ENCODE data around the gene CNOT6.

Gene CNOT6

DNA sequence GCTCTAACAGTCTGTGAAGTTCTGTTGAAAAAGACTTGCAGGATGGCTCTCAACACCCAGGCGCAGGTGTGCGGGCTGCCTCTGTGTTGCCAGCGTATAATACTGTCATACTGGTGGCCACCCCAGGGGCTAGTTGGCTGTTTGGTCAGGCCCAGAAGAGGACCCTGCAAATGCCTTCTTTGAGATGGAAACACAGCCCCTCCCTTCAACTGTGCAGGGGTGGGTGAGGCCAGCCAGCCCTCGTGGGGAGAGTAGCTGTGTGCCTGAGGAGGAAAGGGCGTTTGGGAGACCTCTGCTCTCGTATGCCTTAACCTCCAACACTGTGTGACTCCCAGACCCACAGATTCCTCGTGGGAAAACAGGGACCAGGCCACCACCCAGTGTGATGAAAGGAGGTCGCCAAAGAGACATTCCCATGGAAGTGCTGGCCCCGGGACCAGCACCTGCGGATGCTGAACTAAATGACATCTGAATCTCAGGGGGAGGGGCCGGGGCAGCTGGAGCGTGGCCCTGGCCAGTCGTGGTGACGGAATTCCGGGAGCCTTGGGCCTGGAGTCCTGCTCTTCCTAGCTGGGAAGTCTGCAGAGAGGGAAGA is 108.4 kb downstream of the CNOT6 start:
- DNase-seq, result no peak

DNA sequence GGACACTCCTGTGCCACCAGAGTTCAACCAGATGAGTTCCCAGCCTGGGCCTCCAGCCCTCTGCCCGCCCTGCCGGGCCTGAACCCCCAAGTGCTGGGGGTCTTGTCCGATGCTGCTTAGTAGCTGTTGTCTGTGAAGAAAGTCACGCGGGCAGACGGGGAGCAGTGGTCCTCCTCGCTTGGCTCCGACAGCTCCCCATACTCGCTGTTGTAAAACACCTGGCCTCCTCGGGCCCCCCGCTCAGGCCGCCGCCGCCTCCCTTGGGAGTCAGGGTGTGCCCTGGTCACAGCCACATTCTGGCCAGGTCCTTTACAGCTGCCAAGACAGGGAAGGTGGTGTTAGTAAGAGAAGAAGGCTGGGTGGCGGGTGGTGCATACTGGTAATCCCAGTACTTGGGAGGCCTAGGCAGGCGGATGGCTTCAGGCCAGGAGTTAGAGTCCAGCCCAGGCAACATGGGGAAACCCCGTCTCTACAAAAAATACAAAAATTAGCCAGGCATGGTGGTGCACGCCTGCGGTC is 109.0 kb downstream of the CNOT6 start:
- DNase-seq, result no peak

DNA sequence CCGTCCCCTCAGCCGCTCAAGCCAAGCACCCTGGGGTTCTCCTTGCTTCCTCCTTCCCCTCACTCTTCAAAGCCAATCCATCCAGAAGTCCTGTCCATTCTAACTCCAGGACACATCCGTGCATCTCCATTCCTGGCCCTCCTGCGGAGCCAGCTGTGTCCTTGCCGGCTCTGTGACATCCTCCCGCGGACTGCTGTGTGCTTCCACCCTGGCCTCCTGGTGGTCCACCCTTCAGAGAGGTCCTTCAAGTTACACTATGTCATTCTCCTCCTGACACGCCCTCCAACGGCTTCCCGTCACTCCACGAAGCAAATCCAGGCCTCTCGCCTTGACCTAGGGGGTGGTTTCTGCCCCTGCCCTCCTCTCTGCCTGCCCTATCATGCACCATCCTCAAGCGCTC is 110.1 kb downstream of the CNOT6 start:
- no peak for DNase-seq

DNA sequence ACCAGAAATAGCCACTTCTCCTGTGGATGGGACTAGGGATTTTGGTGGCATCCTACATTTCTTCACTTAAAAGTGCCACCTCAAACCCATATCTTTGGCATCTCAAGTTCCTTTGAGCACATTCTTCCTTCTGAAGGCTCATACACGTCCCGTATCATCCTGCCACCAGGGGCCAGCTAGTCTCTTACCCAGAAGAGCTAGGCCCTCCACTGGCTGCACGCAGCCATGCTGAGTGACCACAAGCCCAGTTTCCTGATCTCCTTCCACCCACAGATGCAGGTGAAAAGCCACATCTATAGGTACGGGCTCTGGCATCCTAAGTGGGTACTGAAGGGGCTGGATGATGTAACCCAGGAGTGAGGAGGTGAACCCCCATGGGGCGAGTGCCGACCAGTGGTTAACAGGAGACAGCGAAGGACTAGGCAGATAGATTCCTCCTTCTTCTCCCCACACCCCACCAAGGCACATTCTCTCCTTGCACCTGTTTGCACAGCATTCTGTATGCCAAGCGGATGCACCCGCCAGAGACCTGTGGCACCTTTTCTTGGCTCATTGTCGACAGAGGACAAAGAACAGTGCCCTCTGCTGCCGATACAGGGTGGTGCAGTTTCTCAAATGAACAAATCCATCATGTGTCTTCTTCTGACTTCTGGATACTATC is 111.5 kb downstream of the CNOT6 start:
- DNase-seq, result peak; percentile 49

DNA sequence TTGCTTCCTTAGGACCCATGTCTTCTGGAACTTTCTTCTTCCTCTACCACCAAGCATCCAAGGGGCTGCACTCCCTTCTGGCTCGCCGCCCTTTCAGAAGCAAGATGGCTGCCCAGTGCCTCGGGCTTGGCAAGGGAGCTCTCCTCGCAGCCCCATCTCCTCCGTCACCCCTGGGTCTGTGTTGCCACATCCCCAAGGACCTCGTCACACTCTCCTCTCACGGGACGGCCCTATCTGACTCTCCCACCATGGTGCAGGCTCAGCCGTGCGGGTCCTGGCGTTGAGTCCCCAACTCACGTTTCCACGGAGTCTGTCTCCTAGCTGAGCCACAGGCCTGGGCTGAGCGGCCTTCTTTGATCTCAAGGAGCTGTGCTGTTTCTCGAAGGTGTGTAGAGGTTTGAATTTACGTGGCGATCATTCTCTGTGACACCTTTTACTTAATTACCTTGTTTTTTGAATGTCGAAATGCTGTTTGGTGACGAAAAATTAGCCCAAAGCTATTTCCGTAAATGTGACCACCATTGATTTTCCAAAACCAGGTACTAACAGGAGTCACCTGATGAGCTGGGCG is 112.1 kb downstream of the CNOT6 start:
- DNase-seq, result no peak

DNA sequence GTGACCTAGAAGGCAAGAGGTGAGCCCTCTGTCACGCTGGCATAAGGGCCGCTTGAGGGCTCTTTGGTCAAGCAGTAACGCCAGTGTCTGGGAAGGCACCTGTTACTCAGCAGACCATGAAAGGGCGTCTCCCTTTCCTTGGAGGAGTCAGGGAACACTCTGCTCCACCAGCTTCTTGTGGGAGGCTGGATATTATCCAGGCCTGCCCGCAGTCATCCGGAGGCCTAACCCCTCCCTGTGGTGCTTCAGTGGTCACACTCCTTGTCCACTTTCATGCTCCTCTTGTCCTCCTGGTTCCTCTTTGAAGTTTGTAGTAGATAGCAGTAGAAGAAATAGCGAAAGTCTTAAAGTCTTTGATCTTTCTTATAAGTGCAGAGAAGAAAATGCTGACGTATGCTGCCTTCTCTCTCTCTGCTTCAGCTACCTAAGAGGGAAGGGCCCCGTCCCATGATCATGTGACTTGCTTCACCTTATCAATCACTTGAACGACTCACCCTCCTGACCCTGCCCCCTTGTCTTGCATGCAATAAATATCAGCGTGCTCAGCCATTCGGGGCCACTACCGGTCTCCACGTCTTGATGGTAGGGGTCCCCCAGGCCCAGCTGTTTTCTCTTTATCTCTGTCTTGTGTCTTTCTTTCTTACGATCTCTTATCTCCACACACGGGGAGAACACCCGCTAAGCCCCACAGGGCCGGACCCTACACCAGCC is 113.8 kb downstream of the CNOT6 start:
- DNase-seq, result no peak

DNA sequence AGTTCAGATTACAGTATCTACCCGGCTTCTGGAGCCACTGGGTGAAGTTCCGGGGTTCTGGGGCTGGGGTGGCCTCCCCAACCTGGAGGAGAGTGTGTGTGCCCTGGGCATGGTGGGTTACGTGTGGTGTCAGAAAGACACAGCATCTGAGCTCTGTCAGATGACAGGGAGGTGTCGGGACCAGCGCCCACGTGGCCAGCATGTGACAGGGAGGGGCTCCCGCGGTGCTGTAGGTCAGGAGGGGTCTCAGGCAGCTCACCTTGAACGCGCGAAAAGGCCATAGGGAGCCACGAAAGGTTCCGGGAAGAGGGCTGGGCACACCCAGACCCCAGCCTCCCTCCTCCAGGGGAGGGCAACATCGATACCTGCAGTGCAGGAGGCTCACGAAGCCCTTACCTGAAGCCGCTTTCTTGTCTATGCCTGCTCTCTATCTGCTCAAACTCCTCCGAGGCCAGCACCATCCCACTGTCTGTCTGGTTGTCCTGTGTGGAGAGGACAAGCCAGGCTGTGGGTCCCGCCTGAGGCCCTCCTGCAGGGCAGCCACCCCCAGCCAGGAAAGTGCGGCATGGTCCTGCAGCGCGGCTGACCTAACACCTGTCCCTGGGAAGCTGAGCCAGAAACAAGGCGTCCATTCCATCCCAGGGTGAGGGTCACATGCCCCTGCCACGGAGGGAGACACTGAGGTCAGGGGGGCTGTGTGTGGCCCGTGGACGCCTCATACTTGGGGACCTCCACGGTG is 114.6 kb downstream of the CNOT6 start:
- no peak for DNase-seq

DNA sequence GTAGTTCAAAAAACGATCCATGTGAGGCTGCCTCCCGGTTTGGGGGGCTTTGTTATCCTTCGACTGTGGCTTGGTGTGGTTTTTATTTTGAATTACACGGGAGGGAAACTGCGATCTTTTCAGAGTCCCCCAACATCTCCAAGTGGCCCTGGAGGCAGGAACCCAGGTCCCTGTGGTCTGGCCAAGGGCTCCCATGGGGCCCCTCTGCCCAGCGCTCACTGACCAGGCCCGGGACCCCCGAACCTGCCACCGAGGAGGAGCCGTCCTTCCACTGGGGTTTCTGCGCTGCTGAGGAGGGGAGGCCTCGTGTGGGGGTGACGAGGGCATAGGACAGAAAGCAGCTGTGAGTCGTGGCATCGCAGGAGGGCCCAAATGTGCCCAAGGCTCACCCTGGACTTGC is 115.2 kb downstream of the CNOT6 start:
- DNase-seq, result no peak

DNA sequence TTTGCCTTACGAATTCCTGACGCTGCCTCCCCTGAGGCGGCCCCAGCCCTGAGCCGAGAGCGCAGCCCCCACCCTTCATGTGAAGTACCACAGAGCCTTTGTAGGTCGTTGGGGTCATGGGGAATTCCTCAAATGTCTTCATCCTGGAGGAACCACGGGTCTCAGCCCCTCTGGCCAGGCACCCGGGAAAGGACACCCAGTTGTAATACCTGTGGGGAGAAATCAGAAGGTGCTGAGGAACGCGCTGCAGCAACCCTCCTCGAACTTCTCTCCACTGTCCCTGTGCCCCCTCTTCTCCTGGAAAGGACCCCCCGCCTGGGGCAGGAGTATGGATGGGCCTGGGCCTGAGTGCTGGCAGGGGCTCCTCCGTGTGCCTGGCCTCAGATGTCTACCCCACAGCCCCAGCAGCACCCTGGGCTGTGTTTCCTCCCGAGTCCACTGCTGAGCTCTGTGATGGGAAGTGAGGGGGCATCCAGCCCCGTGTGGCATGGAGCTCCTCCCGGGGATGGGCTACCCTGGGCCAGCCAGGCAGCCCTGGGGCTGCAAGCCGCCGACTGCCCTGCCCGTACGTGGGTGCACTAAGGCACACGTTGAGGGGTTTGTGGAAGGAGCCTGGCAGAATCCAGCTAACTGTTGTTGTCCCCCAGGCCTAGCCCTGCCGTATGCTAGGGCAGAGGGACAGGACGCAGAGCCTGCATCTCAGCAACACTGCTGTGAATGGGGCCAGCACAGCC is 115.8 kb downstream of the CNOT6 start:
- no peak for DNase-seq

DNA sequence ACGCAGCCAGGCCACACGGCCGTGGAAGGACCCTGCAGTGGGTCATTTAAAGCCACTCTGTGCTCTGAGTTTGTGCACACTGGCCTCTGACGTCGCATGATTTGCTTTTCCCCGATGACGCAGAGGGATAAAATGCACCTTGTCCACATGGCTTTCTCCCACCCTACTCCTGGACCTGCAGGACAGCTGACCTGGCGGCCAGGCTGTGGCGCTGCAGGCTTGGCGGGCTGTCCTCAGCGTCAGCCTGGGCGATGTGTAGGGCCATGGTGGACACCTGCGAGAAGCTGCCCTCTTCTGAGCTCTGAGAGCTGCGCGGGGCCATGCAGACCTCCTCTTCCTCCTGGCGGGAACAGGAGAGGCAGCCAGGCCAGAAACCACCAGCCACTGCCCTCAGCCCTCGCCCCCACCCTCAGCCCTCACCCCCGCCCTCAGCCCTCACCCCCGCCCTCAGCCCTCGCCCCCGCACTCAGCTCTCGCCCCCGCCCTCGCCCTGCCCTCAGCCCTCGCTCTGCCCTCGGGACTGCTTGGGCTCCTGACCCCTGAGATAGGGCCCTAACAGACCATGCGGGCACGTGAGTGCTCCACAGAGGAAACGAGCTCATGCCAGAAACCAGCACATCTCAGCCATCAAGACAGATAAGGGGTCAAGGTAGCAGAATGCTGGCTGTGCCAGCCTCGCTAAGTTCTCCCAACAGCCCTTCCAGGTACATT is 117.1 kb downstream of the CNOT6 start:
- no peak for DNase-seq

DNA sequence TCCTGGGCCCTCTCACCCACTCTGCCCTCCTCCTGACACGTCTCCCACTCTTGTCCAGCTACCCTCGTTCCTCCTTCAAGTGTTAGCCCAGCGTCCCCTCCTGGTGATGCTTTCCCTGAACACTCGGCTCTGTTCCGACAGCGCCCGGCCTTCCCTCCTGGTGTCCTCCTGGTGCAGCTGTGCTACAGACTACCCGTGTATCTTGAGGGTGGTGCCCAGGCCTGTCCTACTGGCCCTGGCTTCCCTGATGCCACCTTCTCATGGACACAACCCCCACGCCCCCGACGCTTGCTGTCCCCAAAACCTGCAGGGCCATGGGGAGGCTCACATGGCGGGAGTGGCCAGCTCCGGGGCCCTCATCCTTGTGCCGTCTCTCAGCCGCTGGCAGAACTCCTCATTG is 118.5 kb downstream of the CNOT6 start:
- DNase-seq, result no peak

DNA sequence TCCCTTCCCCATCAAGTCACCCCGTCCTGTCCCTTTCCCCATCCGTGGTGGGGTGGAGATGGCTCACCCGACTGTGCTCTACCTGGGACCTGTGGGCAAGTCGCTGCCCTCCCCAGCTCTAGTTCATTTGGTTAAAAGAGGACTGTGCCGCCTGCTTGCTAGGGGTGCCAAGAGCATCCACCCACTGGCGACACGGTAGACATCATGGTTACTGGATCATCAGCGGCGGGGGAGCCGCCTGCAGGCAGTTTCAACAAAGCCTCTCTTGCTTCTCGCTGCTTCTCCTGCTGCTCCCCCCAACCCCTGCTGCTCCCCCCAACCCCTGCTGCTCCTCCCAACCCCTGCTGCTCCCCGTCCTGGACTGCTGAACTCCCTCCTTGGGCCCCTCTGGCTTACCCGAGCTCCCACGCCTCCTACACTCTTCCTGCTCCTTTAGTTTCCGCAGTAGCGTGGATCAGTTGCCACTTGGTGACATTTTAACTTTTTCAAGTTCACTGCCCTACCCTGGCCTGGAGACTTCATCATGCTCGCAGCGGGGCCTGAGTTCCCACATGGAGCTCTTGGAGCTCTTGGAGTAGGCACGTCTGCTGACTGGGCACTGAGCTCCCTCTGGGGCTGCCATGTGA is 119.1 kb downstream of the CNOT6 start:
- DNase-seq, result no peak

DNA sequence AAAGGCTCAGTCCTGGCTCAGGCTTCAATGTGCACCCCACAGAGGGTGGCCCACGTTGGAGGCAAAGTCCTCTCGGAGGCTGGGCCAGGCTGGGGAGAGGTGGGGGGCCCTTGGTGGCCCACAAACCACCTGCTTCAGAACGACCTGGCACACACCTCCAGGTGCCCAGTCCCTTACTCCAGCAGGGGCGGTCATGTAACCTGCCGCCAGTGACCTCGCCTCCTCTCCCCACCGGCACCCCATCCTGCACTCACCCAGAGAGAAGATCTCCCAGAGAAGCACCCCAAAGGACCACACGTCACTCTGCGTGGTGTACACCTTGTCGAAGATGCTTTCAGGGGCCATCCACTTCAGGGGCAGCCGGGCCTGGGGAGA is 119.6 kb downstream of the CNOT6 start:
- DNase-seq, result no peak

DNA sequence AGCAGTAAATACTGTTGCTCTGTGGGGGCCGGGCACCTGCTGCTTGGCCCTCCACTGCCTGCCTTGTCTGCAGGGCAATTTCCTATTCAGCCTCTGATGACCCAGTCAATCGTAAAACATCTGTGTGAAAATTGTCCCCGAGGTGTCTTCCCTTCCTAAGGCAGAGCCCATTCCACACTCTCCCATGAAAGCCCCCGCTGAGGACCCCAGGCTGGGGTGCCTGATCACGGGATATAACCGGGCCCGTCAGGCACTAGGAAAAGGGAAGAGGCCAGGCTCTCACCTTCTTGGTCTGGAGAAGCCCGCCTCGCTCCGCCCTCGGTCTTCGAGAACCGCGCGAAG is 124.3 kb downstream of the CNOT6 start:
- no peak for DNase-seq

DNA sequence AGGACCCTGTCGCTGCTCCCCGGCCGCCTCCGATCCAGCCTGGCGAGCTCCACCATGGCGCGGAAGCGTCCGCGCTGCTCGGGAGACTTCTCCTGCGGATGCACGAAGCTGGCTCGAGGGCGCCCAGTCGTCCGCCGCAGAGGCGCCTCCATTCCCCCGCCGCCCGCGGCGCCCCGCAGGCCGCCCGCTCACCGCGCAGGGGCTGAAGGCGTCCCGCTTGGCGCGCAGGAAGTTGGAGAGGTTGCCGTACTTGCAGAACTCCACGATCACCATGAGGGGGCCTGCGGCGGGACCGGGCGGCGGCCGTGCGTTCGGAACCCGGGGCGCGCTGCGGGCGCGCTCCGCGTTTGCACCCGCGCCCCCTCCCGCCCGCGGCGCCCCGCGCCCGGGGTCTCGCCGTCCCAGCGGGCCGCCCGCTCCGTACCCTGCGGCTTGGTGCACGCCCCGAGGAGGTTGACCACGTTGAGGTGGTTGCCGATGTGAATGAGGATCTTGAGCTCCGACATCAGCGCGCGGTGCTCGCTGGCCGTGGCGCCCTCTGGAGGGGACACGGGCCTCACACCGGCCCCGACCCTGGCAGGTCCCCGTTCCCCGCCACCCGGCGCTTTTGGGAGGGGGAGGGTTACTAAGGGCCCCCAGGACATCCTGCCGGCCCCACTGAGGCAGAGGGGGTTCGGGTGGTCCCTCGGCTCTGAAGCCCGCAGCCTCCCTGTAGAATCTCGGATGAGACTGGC is 124.8 kb downstream of the CNOT6 start:
- DNase-seq, result peak; percentile 28

DNA sequence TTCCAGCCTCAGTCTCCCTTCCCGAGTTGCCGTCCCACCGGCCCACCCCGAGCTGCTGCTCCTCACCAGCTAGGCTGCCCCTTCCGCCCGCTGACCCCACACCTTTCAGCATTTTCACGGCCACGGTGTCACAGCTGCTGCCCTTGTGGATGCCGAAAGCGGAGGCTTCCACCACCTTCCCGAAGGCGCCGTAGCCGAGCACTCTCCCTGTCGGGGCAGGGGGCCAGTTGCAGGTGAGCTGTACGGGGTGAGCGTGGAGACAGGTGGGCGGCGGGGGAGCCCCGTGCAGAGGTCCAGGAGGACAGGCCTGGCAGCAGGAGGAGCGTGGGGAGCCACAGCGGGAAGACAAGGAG is 125.4 kb downstream of the CNOT6 start:
- DNase-seq, result no peak

DNA sequence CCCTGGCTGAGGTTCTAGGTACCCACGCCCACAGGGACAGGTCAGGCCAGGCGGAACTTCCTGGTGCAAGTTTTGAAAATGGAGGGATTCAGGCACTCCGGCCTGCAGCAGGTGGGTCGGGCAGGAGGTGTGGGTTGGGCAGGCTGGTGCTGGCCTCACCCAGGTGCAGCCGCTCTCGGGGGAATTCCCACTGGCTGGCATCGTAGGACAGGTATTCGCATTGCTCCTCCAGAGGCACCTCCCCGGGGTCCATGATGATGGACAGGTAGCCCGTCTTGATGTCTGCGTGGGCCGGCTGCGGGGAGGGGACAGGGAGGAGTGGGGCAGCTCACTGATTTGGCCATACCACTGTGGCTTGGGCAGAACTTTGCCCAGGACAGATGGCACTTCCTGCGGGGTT is 125.8 kb downstream of the CNOT6 start:
- DNase-seq, result no peak

DNA sequence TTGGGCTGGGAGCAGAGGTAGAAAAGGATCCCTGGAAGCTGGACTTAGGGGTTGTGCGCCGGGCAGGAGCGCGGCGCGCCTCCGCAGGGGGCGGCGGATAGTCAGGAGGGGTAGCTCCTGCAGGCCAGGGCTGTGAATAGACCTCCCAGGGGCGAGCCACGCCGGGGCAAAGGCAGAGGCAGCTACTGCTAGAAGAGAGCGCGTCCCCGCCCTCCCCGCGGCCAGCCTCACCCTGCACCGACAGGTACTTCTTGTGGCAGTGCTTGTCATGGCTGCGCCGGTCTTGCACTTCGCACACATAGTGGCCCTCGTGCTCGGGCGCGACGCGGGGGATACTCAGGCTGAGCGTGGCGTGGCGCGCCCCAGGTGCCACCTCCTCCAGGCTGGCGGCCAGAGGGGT is 127.1 kb downstream of the CNOT6 start:
- DNase-seq, result no peak

DNA sequence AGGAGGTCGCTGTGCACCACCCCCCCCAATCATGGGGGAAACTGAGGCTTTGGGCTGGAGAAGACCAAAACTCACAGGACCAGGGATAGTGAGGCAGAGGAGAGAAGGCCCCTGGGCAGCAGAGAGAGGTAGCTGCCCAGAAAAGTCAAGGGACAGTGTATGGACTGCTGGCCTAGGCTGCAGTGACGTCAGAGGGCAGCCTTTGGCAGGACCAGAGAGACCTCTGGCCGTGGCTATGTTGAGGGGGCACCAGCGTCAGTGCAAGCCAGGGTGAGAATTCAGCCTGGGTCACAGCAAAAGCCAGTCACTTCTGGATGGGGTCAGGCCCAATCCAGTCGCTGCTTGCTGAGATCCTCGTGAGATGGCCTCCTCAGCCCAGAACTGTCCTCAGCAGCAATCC is 128.7 kb downstream of the CNOT6 start:
- DNase-seq, result no peak

DNA sequence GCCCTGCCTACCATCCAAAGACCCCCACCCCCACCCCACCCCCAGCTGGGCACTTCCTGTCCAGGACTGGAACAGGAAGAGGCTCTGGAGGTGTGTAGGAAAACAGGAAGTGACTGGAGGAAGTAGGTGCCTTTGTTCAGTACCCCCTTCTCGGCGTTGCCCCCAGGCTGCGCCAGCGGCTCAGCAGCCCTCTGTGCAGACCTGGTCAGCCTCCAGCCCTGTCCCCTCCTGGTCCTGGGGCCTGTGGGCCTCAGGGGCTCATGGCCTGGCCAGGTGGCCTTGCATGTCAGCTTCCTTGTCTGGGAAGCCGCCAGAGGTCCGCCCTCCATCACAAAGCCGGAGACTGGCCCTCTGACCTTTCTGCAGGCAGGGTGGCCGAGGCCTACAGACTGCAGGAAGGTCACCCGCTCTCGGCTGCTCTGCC is 129.2 kb downstream of the CNOT6 start:
- DNase-seq, result no peak

DNA sequence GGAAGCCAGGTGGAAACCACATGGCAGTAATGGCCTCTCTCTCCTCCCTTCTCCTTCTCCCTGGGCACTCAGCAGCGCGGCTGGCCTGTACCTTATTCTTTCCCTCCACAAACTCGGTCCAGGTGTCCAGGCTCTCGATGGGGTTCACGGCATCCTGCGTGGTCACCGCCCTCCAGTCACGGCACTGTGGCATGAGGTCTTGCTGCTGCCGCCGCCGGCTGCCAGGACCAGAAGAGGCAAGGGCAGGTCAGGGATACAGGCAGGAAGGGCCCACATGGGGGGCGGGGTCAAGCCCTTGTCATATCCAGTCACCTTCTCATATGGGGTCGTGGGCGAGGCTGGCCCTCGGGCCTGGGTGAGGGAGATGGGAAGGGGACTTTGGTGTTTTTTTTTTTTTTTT is 129.7 kb downstream of the CNOT6 start:
- no peak for DNase-seq
